K562 (cell line): ENCODE measurements around the gene MARK3. TPM values are rescaled to one million over a fixed set of nuclear protein-coding genes. Genes with fewer than 3 reads are reported as not detected.

Experiments
- BRCA1 ChIP-seq, 2 experiments: fragments of 450-650 bp in 1 of 2; sonication (generic) in 1 of 2; formaldehyde crosslinking in 1 of 2; IDR thresholded peaks; 2 replicates each; pipeline versions ENCODE4 v1.5.0 to v1.6.1; 2017 to 2020; ENCODE audit warnings: mild to moderate bottlenecking in 1 of 2, missing genetic modification reagents in 1 of 2
- CBFA2T3 ChIP-seq: fragments of 450-650 bp; IDR thresholded peaks from 2 replicates; pipeline ENCODE4 v1.6.1; 2017
- CXXC5 ChIP-seq: fragments of 250-450 bp; sonication (Bioruptor Pico); IDR thresholded peaks from 2 replicates; pipeline ENCODE4 v1.8.0; 2022; ENCODE audit warnings: inconsistent platforms, mild to moderate bottlenecking, moderate library complexity
- HDAC8 ChIP-seq: fragments of 450-650 bp; IDR thresholded peaks from 2 replicates; pipeline ENCODE4 v1.6.1; 2016; ENCODE audit warnings: mild to moderate bottlenecking, missing genetic modification characterization, moderate library complexity, missing compliant biosample characterization
- MEIS2 ChIP-seq: fragments of 450-650 bp; IDR thresholded peaks from 2 replicates; pipeline ENCODE4 v1.6.1; 2014; ENCODE audit warnings: mild to moderate bottlenecking; ENCODE audit not compliant: partially characterized antibody
- MTA2 ChIP-seq: fragments of 450-650 bp; IDR thresholded peaks from 2 replicates; pipeline ENCODE4 v1.6.1; 2016; ENCODE audit warnings: low read depth
- RHOXF2B ChIP-seq: fragments of 250-450 bp; sonication (Bioruptor Pico); conservative IDR thresholded peaks from 2 replicates; pipeline ENCODE4 v1.5.1; 2021
- ZNF140 ChIP-seq: fragments of 250-450 bp; sonication (Bioruptor Pico); IDR thresholded peaks from 2 replicates; pipeline ENCODE4 v1.8.0; 2021; ENCODE audit warnings: moderate library complexity, mild to moderate bottlenecking, inconsistent platforms
- ZNF146 ChIP-seq: IDR thresholded peaks from one replicate; pipeline ENCODE4 v1.6.1; 2018; ENCODE audit warnings: missing compliant biosample characterization; ENCODE audit not compliant: unreplicated experiment
- ZNF507 ChIP-seq: conservative IDR thresholded peaks from 2 replicates; pipeline ENCODE4 v1.6.1; 2017; ENCODE audit warnings: missing genetic modification characterization, missing compliant biosample characterization
- ZNF561 ChIP-seq: fragments of 450-650 bp; formaldehyde crosslinking; conservative IDR thresholded peaks from 2 replicates; pipeline ENCODE4 v1.4.0; 2020; ENCODE audit warnings: mild to moderate bottlenecking, moderate library complexity
- ZNF586 ChIP-seq: fragments of 450-650 bp; formaldehyde crosslinking; conservative IDR thresholded peaks from 2 replicates; pipeline ENCODE4 v1.4.0; 2020; ENCODE audit warnings: mild to moderate bottlenecking, moderate library complexity
- ZNF76 ChIP-seq: fragments of 250-450 bp; sonication (Bioruptor Pico); IDR thresholded peaks from 2 replicates; pipeline ENCODE4 v1.4.0; 2020; ENCODE audit warnings: mild to moderate bottlenecking, moderate library complexity, borderline replicate concordance
- ZNF77 ChIP-seq: fragments of 250-450 bp; sonication (Bioruptor Pico); IDR thresholded peaks from 2 replicates; pipeline ENCODE4 v1.5.0; 2020
- polyA plus RNA-seq, 8 experiments: library from polyadenylated mRNA; depleted of rRNA in 4 of 8; stranded (reverse) in 5 of 8; unstranded in 3 of 8; fragments of >200 nt; fragmentation: Nextera tagmentation in 2 of 8; fragmentation: Illumina TruSeq in 1 of 8; extraction: Ambion mirVana in 2 of 8; extraction: Trizol in 1 of 8; gene quantifications; 2 replicates each; pipeline versions ENCODE4 v1.2.1 to v1.2.3, GENCODE V29; 2011 to 2014; ENCODE audit warnings: inconsistent platforms in 1 of 8, missing spikeins in 1 of 8
- total RNA-seq, 7 experiments: library from RNA; depleted of rRNA in 6 of 7; stranded (reverse); fragments of >200 nt in 6 of 7; fragmentation: Illumina TruSeq in 2 of 7; extraction: Trizol in 2 of 7; gene quantifications; 2 replicates each; pipeline versions ENCODE4 v1.2.1 to v1.2.3, GENCODE V29; 2011 to 2021; ENCODE audit warnings: low replicate concordance in 1 of 7
- TF ChIP-seq, protein P1 (sequence below): fragments of 250-450 bp; sonication (Bioruptor Pico); IDR thresholded peaks from 2 replicates; pipeline ENCODE4 v1.8.0; 2022; ENCODE audit warnings: moderate library complexity, mild to moderate bottlenecking, inconsistent platforms
- TF ChIP-seq, protein P2 (sequence below): fragments of 250-450 bp; sonication (Bioruptor Pico); IDR thresholded peaks from 2 replicates; pipeline ENCODE4 v1.4.0; 2020; ENCODE audit warnings: mild to moderate bottlenecking
- TF ChIP-seq, protein P3 (sequence below): fragments of 250-450 bp; sonication (Bioruptor Pico); IDR thresholded peaks from 2 replicates; pipeline ENCODE4 v1.8.0; 2022; ENCODE audit warnings: moderate library complexity, mild to moderate bottlenecking, inconsistent platforms
- TF ChIP-seq, protein P4 (sequence below): fragments of 250-450 bp; sonication (Bioruptor Pico); IDR thresholded peaks from 2 replicates; pipeline ENCODE4 v1.4.0; 2020; ENCODE audit warnings: mild to moderate bottlenecking, moderate library complexity, borderline replicate concordance
- TF ChIP-seq, protein P5 (sequence below): fragments of 450-650 bp; IDR thresholded peaks from 2 replicates; pipeline ENCODE4 v1.6.1; 2016

MARK3 gene
- total and polyA plus RNA-seq, 9 of the 15 experiments (the other 6 are each of a cell fraction or from before 2014, with no cell fraction given): 10.1 to 68.7 (median 56.3) TPM

DNA sequence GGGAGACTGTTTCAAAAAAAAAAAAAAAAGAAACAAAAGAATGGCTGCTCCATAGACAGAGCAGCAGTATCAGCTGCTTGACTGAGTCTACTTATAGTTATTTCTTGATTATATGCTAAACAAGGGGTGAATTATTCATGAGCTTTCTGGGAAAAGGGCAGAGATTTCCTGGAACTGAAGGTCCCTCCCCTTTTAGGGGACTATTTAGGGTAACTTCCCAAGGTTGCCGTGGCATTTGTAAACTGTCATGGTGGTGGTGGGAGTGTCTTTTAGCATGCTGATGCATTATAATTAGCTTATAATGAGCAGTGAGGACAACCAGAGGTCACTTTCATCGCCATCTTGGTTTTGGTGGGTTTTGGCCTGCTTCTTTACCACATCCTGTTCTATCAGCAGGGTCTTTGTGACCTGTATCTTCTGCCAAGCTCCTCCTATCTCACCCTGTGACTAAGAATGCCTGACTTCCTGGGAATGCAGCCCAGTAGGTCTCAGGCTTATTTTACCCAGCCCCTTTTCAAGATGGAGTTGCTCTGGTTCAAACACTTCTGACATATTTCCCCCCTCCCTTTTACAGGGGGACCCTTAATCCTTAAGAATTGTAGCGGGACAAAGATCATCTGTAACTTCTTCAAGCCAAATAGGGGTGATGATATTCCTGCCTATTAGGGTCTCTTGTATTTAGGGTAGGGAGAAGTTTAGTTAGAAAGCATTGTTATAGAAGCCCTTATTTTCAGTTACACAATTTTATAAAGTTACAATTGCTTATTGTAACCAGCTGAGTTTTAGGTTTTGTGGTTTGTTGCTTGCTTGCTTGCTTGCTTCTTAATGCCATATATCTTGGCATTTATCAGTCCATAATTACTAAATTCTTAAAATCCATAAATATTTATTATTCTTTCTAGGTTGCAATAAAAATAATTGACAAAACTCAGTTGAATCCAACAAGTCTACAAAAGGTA is 42.5 kb downstream of the MARK3 start (continued):
- no peak for TF ChIP-seq BRCA1 (IDR thresholded peaks at IDR 0.05)
- no peak for TF ChIP-seq BRCA1 (CRISPR knock-in tag; IDR thresholded peaks at IDR 0.05)
- TF ChIP-seq ZNF146 (CRISPR knock-in tag): no peak
- peak; percentile 59; the same call in 1 of the 2 replicates for TF ChIP-seq MTA2
- TF ChIP-seq MEIS2: peak; percentile 77
- peak; percentile 100 for TF ChIP-seq ZNF76 (CRISPR knock-in tag)
- TF ChIP-seq CXXC5: peak; percentile 100
- peak; percentile 99 for TF ChIP-seq ZNF140 (CRISPR knock-in tag)
- peak; percentile 99 for TF ChIP-seq ZNF561 (CRISPR knock-in tag)
- peak; percentile 99 for TF ChIP-seq ZNF586 (CRISPR knock-in tag)
- TF ChIP-seq, protein P1, sequence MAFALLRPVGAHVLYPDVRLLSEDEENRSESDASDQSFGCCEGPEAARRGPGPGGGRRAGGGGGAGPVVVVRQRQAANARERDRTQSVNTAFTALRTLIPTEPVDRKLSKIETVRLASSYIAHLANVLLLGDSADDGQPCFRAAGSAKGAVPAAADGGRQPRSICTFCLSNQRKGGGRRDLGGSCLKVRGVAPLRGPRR (CRISPR knock-in tag): peak; percentile 99
- TF ChIP-seq, protein P2, sequence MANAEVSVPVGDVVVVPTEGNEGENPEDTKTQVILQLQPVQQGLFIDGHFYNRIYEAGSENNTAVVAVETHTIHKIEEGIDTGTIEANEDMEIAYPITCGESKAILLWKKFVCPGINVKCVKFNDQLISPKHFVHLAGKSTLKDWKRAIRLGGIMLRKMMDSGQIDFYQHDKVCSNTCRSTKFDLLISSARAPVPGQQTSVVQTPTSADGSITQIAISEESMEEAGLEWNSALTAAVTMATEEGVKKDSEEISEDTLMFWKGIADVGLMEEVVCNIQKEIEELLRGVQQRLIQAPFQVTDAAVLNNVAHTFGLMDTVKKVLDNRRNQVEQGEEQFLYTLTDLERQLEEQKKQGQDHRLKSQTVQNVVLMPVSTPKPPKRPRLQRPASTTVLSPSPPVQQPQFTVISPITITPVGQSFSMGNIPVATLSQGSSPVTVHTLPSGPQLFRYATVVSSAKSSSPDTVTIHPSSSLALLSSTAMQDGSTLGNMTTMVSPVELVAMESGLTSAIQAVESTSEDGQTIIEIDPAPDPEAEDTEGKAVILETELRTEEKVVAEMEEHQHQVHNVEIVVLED (CRISPR knock-in tag): peak; percentile 93
- TF ChIP-seq HDAC8: peak; percentile 100
- TF ChIP-seq ZNF507 (tag): peak; percentile 79
- TF ChIP-seq, protein P3, sequence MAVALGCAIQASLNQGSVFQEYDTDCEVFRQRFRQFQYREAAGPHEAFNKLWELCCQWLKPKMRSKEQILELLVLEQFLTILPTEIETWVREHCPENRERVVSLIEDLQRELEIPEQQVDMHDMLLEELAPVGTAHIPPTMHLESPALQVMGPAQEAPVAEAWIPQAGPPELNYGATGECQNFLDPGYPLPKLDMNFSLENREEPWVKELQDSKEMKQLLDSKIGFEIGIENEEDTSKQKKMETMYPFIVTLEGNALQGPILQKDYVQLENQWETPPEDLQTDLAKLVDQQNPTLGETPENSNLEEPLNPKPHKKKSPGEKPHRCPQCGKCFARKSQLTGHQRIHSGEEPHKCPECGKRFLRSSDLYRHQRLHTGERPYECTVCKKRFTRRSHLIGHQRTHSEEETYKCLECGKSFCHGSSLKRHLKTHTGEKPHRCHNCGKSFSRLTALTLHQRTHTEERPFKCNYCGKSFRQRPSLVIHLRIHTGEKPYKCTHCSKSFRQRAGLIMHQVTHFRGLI (CRISPR knock-in tag): peak; percentile 99
- TF ChIP-seq, protein P4, sequence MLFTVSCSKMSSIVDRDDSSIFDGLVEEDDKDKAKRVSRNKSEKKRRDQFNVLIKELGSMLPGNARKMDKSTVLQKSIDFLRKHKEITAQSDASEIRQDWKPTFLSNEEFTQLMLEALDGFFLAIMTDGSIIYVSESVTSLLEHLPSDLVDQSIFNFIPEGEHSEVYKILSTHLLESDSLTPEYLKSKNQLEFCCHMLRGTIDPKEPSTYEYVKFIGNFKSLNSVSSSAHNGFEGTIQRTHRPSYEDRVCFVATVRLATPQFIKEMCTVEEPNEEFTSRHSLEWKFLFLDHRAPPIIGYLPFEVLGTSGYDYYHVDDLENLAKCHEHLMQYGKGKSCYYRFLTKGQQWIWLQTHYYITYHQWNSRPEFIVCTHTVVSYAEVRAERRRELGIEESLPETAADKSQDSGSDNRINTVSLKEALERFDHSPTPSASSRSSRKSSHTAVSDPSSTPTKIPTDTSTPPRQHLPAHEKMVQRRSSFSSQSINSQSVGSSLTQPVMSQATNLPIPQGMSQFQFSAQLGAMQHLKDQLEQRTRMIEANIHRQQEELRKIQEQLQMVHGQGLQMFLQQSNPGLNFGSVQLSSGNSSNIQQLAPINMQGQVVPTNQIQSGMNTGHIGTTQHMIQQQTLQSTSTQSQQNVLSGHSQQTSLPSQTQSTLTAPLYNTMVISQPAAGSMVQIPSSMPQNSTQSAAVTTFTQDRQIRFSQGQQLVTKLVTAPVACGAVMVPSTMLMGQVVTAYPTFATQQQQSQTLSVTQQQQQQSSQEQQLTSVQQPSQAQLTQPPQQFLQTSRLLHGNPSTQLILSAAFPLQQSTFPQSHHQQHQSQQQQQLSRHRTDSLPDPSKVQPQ (CRISPR knock-in tag): peak; percentile 98
- TF ChIP-seq CBFA2T3: no peak
- peak; percentile 86 for TF ChIP-seq ZNF77 (CRISPR knock-in tag)
- TF ChIP-seq RHOXF2B (CRISPR knock-in tag): peak; percentile 99
- TF ChIP-seq, protein P5, sequence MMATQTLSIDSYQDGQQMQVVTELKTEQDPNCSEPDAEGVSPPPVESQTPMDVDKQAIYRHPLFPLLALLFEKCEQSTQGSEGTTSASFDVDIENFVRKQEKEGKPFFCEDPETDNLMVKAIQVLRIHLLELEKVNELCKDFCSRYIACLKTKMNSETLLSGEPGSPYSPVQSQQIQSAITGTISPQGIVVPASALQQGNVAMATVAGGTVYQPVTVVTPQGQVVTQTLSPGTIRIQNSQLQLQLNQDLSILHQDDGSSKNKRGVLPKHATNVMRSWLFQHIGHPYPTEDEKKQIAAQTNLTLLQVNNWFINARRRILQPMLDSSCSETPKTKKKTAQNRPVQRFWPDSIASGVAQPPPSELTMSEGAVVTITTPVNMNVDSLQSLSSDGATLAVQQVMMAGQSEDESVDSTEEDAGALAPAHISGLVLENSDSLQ: peak; percentile 84
